NAMALWA (cell line): ENCODE measurements around the gene MTM1.

Experiments used
- DNase-seq: peaks from one replicate; pipeline ENCODE4 v3.0.0-alpha.2; 2015; ENCODE audit warnings: low spot score

MTM1 gene

DNA sequence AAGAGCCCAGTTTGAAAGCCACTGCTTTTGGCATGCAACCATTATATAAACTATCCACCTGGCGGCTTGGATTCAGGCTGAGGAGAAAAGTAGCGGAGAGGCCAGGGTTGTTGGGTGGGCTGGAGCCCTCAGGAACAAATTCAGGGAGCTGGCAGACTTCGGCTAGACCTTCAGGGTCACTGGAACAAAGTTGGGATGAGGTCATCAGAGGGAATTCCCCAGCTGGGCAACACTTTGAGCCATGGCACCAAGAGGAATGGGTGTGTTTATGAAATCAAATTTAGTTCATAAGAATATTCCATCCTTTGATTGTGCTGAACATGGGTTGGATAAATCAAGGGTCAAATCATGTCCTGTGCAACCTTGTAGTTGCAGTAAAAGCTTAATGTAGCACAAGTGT, 146.8 kb downstream of the MTM1 start:
- DNase-seq = no peak

DNA sequence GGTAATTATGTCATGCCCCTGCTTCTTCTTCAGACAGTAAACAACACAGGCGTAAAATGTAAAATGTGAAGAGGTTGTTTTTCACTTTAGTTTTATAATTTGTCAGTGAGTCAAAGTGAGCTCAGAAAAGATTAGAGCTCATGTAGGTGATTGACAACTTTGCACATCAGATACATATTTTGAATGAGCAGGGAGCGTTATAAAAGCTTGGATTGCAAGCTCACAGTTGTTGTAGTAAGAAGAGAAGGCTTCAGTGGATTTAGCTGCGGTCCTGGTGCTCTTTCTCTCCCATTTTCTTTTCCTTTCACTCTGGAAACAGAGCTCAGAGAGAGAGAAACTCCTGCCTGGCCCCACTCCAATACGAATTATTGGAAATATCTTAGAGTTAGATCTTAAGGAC, 151.2 kb downstream of the MTM1 start:
- DNase-seq = no peak
